H1 (cell line): Measurements from ENCODE around the gene ATP5PB. TPM values are rescaled to one million over a fixed set of nuclear protein-coding genes. Genes with fewer than 3 reads are reported as not detected.

Experiments used
- CTCF ChIA-PET: fragments of 300-600 bp; sonication (Branson Sonifier 250); formaldehyde crosslinking; loops from one replicate; lab custom pipeline; 2021; ENCODE audit not compliant: partially characterized antibody; lab: Charles Lee
- POLR2A ChIA-PET: fragments of 300-600 bp; sonication (Branson Sonifier 250); formaldehyde crosslinking; loops from one replicate; lab custom pipeline; 2021; ENCODE audit warnings: inconsistent platforms; ENCODE audit not compliant: partially characterized antibody; lab: Charles Lee
- DNase-seq, 2 experiments: peaks; one replicate each; pipeline versions ENCODE4 v3.0.0 to v3.0.0-alpha.2; 2010 to 2022; ENCODE audit warnings: low spot score in 2 of 2, low read depth in 1 of 2, mixed read lengths in 1 of 2
- FAIRE-seq: peaks from 2 replicates; lab custom pipeline; 2011; peaks lifted over from hg19 to GRCh38; lab: Jason Lieb, UNC
- H2AFZ ChIP-seq: 2 replicates; pipeline ENCODE4 v1.8.1; 2012; ENCODE audit warnings: low read length, inconsistent platforms
- H2AK5ac ChIP-seq: 2 replicates; pipeline ENCODE4 v1.6.1; 2013; ENCODE audit warnings: low read depth, low read length
- H2BK120ac ChIP-seq: replicated peaks from 2 replicates; pipeline ENCODE3; 2013; ENCODE audit warnings: low read depth, low read length, inconsistent platforms
- H2BK12ac ChIP-seq: 2 replicates; pipeline ENCODE4 v1.6.1; 2013; ENCODE audit warnings: low read depth, low read length
- H2BK15ac ChIP-seq: 2 replicates; pipeline ENCODE4 v1.6.1; 2013; ENCODE audit warnings: low read length
- H2BK20ac ChIP-seq: 2 replicates; pipeline ENCODE4 v1.6.1; 2013; ENCODE audit warnings: low read length
- H2BK5ac ChIP-seq: 2 replicates; pipeline ENCODE4 v1.6.1; 2013; ENCODE audit warnings: low read depth, low read length
- H3K14ac ChIP-seq: 2 replicates; pipeline ENCODE4 v1.6.1; 2013; ENCODE audit warnings: inconsistent platforms; ENCODE audit not compliant: insufficient read length
- H3K18ac ChIP-seq: 2 replicates; pipeline ENCODE4 v1.6.1; 2013; ENCODE audit warnings: low read length; ENCODE audit errors: extremely low read depth
- H3K23ac ChIP-seq: 2 replicates; pipeline ENCODE4 v1.6.1; 2013; ENCODE audit warnings: inconsistent platforms; ENCODE audit not compliant: insufficient read length
- H3K23me2 ChIP-seq: 2 replicates; pipeline ENCODE4 v1.6.1; 2013; ENCODE audit warnings: low read depth, low read length
- H3K27ac ChIP-seq: 2 replicates; pipeline ENCODE4 v1.6.1; 2011; ENCODE audit warnings: low read depth, low read length, inconsistent platforms
- H3K27me3 ChIP-seq, 4 experiments: replicated peaks in 1 of 4; 1 replicate in 1 of 4; 2 replicates in 3 of 4; pipeline versions ENCODE4 v1.6.1 to v1.8.1; 2011 to 2013; ENCODE audit warnings: low read length in 3 of 4, mild to moderate bottlenecking in 3 of 4, inconsistent platforms in 2 of 4, mixed read lengths in 2 of 4, moderate library complexity in 1 of 4; ENCODE audit not compliant: control insufficient read depth in 3 of 4, insufficient read depth in 3 of 4; ENCODE audit errors: extremely low read depth in 1 of 4
- H3K36me3 ChIP-seq, 4 experiments: 2 replicates each; pipeline versions ENCODE4 v1.6.1 to v1.8.1; 2011 to 2013; ENCODE audit warnings: mild to moderate bottlenecking in 4 of 4, low read length in 3 of 4, moderate library complexity in 2 of 4, control low read depth in 1 of 4, inconsistent platforms in 1 of 4; ENCODE audit not compliant: insufficient read depth in 4 of 4, control insufficient read depth in 2 of 4
- H3K4ac ChIP-seq: replicated peaks from 2 replicates; pipeline ENCODE3; 2013; ENCODE audit warnings: low read length, low read depth, mixed read lengths, inconsistent platforms; ENCODE audit not compliant: insufficient read length
- H3K4me1 ChIP-seq, 4 experiments: replicated peaks in 1 of 4; 1 replicate in 1 of 4; 2 replicates in 3 of 4; pipeline versions ENCODE4 v1.6.1 to v1.8.1; 2011 to 2013; ENCODE audit warnings: low read length in 3 of 4, inconsistent platforms in 2 of 4, mixed read lengths in 1 of 4; ENCODE audit not compliant: insufficient read depth in 4 of 4, control insufficient read depth in 3 of 4
- H3K4me2 ChIP-seq, 2 experiments: 2 replicates each; pipeline versions ENCODE4 v1.6.1 to v1.8.1; 2011 to 2013; ENCODE audit warnings: low read depth in 2 of 2, low read length in 2 of 2, control low read depth in 1 of 2, inconsistent platforms in 1 of 2, mild to moderate bottlenecking in 1 of 2; ENCODE audit not compliant: insufficient read depth in 1 of 2
- H3K4me3 ChIP-seq, 4 experiments: fragments of 200-600, 300-600 bp in 1 of 4; sonication (generic), shearing (Covaris generic), sonication (Bioruptor Twin) in 1 of 4; 2 replicates each; pipeline versions ENCODE4 v1.5.1 to v1.8.1; 2011 to 2016; ENCODE audit warnings: low read length in 4 of 4, low read depth in 3 of 4, control low read depth in 2 of 4, inconsistent platforms in 2 of 4, mild to moderate bottlenecking in 2 of 4, mixed read lengths in 1 of 4, moderate library complexity in 1 of 4; ENCODE audit not compliant: insufficient read depth in 2 of 4; ENCODE audit errors: extremely low read depth in 1 of 4
- H3K56ac ChIP-seq: replicated peaks from 2 replicates; pipeline ENCODE3; 2013; ENCODE audit warnings: low read depth, mild to moderate bottlenecking, mixed read lengths, low read length, inconsistent platforms; ENCODE audit not compliant: insufficient read length
- H3K79me1 ChIP-seq: 2 replicates; pipeline ENCODE4 v1.6.1; 2013; ENCODE audit warnings: low read depth, low read length, control low read depth
- H3K79me2 ChIP-seq, 2 experiments: 2 replicates each; pipeline versions ENCODE4 v1.6.1 to v1.8.1; 2012 to 2013; ENCODE audit warnings: low read length in 2 of 2, mild to moderate bottlenecking in 2 of 2, inconsistent platforms in 1 of 2; ENCODE audit not compliant: insufficient read depth in 2 of 2, control insufficient read depth in 1 of 2
- H3K9ac ChIP-seq, 4 experiments: replicated peaks in 1 of 4; 1 replicate in 1 of 4; 2 replicates in 3 of 4; pipeline versions ENCODE4 v1.6.1 to v1.8.1; 2011 to 2013; ENCODE audit warnings: low read depth in 3 of 4, low read length in 3 of 4, control low read depth in 2 of 4, mild to moderate bottlenecking in 2 of 4, moderate library complexity in 2 of 4, inconsistent platforms in 1 of 4; ENCODE audit errors: extremely low read depth in 1 of 4
- H3K9me3 ChIP-seq, 2 experiments: 2 replicates each; pipeline versions ENCODE4 v1.6.1 to v1.8.1; 2012 to 2013; ENCODE audit warnings: mild to moderate bottlenecking in 2 of 2, moderate library complexity in 2 of 2, control low read depth in 1 of 2, inconsistent platforms in 1 of 2, low read depth in 1 of 2, low read length in 1 of 2, mixed read lengths in 1 of 2; ENCODE audit not compliant: insufficient read depth in 2 of 2
- H4K20me1 ChIP-seq, 2 experiments: replicated peaks in 1 of 2; 2 replicates each; pipeline versions ENCODE3 to v1.8.1; 2011 to 2013; ENCODE audit warnings: inconsistent platforms in 2 of 2, low read length in 2 of 2, mild to moderate bottlenecking in 1 of 2; ENCODE audit not compliant: insufficient read depth in 2 of 2, control insufficient read depth in 1 of 2
- H4K5ac ChIP-seq: 2 replicates; pipeline ENCODE4 v1.6.1; 2013; ENCODE audit warnings: low read length, low read depth, mixed read lengths, inconsistent platforms; ENCODE audit not compliant: insufficient read length
- H4K8ac ChIP-seq: 2 replicates; pipeline ENCODE4 v1.8.0; 2013; ENCODE audit warnings: mild to moderate bottlenecking, moderate library complexity, low read length, inconsistent platforms; ENCODE audit not compliant: insufficient read depth; ENCODE audit errors: extremely low read depth
- H4K91ac ChIP-seq: replicated peaks from 2 replicates; pipeline ENCODE3; 2013; ENCODE audit warnings: low read length, mixed read lengths, inconsistent platforms; ENCODE audit not compliant: insufficient read length
- BACH1 ChIP-seq: IDR thresholded peaks from 2 replicates; pipeline ENCODE4 v1.6.1; 2012; ENCODE audit warnings: low read length, improper control_type of control experiment
- CBX8 ChIP-seq: fragments of 300-800, 300-1000 bp; sonication (generic); IDR thresholded peaks from 2 replicates; pipeline ENCODE4 v1.7.1; 2016; ENCODE audit warnings: low read depth, low read length, borderline replicate concordance
- EGR1 ChIP-seq: IDR thresholded peaks from 2 replicates; pipeline ENCODE4 v1.6.1; 2011; ENCODE audit warnings: low read depth, low read length, borderline replicate concordance
- RXRA ChIP-seq: IDR thresholded peaks from 2 replicates; pipeline ENCODE4 v1.6.1; 2011; ENCODE audit warnings: low read depth, mild to moderate bottlenecking, low read length, moderate library complexity; ENCODE audit not compliant: insufficient read depth
- TAF7 ChIP-seq: optimal IDR thresholded peaks from 2 replicates; pipeline ENCODE3; 2011; ENCODE audit warnings: low read depth, mild to moderate bottlenecking, inconsistent platforms, low read length, moderate library complexity, borderline replicate concordance
- WGBS, 2 experiments: shearing (Covaris generic) in 1 of 2; methylation state at CpG; one replicate each; pipeline versions ENCODE4 v1.1.6 to v1.1.7; 2013 to 2015; ENCODE audit warnings: low lambda C conversion rate in 2 of 2, mixed read lengths in 2 of 2, inconsistent platforms in 1 of 2, low coverage in 1 of 2, missing lambda C conversion rate in 1 of 2; ENCODE audit not compliant: insufficient replicate concordance in 2 of 2, insufficient coverage in 1 of 2, insufficient read length in 1 of 2; ENCODE audit errors: extremely low coverage in 1 of 2, missing lambda C conversion rate in 1 of 2; 5-methylcytosine and 5-hydroxymethylcytosine counted together
- polyA plus RNA-seq, 7 experiments: library from polyadenylated mRNA; depleted of rRNA in 3 of 7; stranded (reverse) in 5 of 7; unstranded in 2 of 7; fragments of >200 nt in 5 of 7; fragments of 200-250 nt in 2 of 7; gene quantifications; 1 replicate in 5 of 7; 2 replicates in 1 of 7; 4 replicates in 1 of 7; pipeline versions ENCODE4 v1.2.1 to v1.2.3, GENCODE V29; 2011 to 2013; ENCODE audit warnings: missing spikeins in 2 of 7, mixed read lengths in 2 of 7
- total RNA-seq: library from RNA; stranded (reverse); fragmentation: NEBNext Ultra II Directional; extraction: Animal tissue kit (Norgen Biotek cat#: 25700); gene quantifications from 2 replicates; pipeline ENCODE4 v1.2.1, GENCODE V29; 2021

The ATP5PB gene
- total and polyA plus RNA-seq, 2 of the 8 experiments (the other 6 are each of a cell fraction or from before 2014, with no cell fraction given), result 232 to 262 TPM

DNA sequence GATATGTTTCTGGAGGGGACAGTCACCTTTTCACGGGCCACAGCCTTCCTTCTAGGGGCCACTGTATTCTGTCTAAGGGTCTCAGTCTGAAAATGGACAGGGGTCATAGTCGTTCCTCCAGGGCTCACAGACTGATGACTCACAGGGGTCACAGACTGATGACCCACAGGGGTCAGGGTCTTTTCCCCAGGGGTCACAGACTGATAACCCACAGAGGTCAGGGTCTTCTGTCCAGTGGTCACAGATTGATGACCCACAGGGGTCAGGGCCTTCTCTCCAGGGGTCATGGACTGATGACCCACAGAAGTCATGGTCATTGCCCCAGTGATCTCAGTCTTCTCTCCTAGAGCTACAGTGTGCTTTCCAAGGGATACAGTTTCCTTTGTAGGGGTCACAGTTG is 34.5 kb upstream of the ATP5PB start:
- DNase-seq, result no peak
- Histone ChIP-seq H3K79me2 (no peaks in the 10 kb centered on the region), H2AFZ (no peak overlapping the region), H3K56ac (no peak overlapping the region), H2BK15ac (no peak overlapping the region), H3K4me2 (no peak overlapping the region), H2BK20ac (no peak overlapping the region), H3K18ac (no peak overlapping the region), H3K9me3 (no peaks in the 10 kb centered on the region), H3K4ac (no peak overlapping the region), H3K27me3 (no peaks in the 10 kb centered on the region), H3K79me1 (no peaks in the 10 kb centered on the region), H4K20me1 (no peaks in the 10 kb centered on the region), H3K9ac (no peak overlapping the region), H3K23me2 (no peaks in the 10 kb centered on the region), H2BK120ac (no peak overlapping the region), H2BK5ac (no peak overlapping the region), H3K27ac (no peak overlapping the region), H2BK12ac (no peak overlapping the region), H2AK5ac (no peak overlapping the region), H3K4me3 (no peak overlapping the region), H3K4me1 (no peaks in the 10 kb centered on the region), H3K14ac (no peak overlapping the region), H4K5ac (no peak overlapping the region), H4K8ac (no peak overlapping the region), H3K23ac (no peak overlapping the region), H3K36me3 (no peaks in the 10 kb centered on the region), H4K91ac (no peak overlapping the region)
- ChIA-PET POLR2A (interaction anchor here (2.5 kb wide), 1 partner anchor 19 kb away, joined by 7 read pairs; no protein-coding TSS in a partner anchor), CTCF (interaction anchor here (1.3 kb wide), 1 partner anchor 15 kb away, joined by 3 read pairs; no protein-coding TSS in a partner anchor)
- WGBS, 2 experiments, result 94% methylated on average over 2 of the region's 2 CpGs; no CpG with 5 or more reads in 1 of the 2 experiments
- TF ChIP-seq BACH1 (no peak), RXRA (no peak), EGR1 (no peak), TAF7 (no peak), CBX8 (no peak)
- FAIRE-seq, result no peak
